Subcutaneous adipose tissue (tissue), 4 donors: ENCODE measurements around the gene CPNE6. TPM values are rescaled to one million over a fixed set of nuclear protein-coding genes. Genes with fewer than 3 reads are reported as not detected.

Source experiments
- CTCF ChIP-seq: fragments of 450-650 bp; IDR thresholded peaks from one replicate; pipeline ENCODE4 v1.5.1; 2016; ENCODE audit warnings: low read depth, mild to moderate bottlenecking, control low read depth, antibody characterized with exemption, moderate library complexity
- total RNA-seq, 4 donors: library from RNA; depleted of rRNA; stranded (reverse); fragments of >200 nt; gene quantifications; one replicate each; pipeline ENCODE4 v1.1.0, GENCODE V29; 2016

The CPNE6 gene
- not detected for total RNA-seq

GRCh38 chr14:24071144-24071697 lies at the start of gene CPNE6:
Gene CPNE6 (plus strand): TSS chr14:24071562. CDS start chr14:24072937, 1,375 bp downstream.
- no peak for TF ChIP-seq CTCF

- no peak for TF ChIP-seq CTCF
Observed at GRCh38 chr14:24032727-24033418, 38.5 kb upstream of the CPNE6 start.

- no peak for TF ChIP-seq CTCF
Observed at GRCh38 chr14:24036169-24036962, 35.0 kb upstream of the CPNE6 start.

- TF ChIP-seq CTCF = no peak
Observed at GRCh38 chr14:24037658-24038037, 33.7 kb upstream of the CPNE6 start.

- no peak for TF ChIP-seq CTCF
Observed at GRCh38 chr14:24038686-24039085, 32.7 kb upstream of the CPNE6 start.

GRCh38 chr14:24040692-24041091 lies 30.7 kb upstream of the CPNE6 start:
- no peak for TF ChIP-seq CTCF

- no peak for TF ChIP-seq CTCF
Observed at GRCh38 chr14:24042746-24043145, 28.6 kb upstream of the CPNE6 start.
